Lung microvascular endothelial cell (primary cell): Measurements from ENCODE around the gene POU2AF1. TPM values are rescaled to one million over a fixed set of nuclear protein-coding genes. Genes with fewer than 3 reads are reported as not detected.

Experiments
- DNase-seq, 2 donors: peaks; one replicate each; pipeline versions ENCODE4 v3.0.0 to v3.0.0-alpha.2; 2010; ENCODE audit warnings: low read depth in 2 of 2
- total RNA-seq: library from RNA; depleted of rRNA; stranded (reverse); fragments of >200 nt; gene quantifications from 2 replicates; pipeline ENCODE4 v1.2.1, GENCODE V29; 2014

The POU2AF1 gene, protein sequence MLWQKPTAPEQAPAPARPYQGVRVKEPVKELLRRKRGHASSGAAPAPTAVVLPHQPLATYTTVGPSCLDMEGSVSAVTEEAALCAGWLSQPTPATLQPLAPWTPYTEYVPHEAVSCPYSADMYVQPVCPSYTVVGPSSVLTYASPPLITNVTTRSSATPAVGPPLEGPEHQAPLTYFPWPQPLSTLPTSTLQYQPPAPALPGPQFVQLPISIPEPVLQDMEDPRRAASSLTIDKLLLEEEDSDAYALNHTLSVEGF
- total RNA-seq = not detected in 2 replicates

DNA sequence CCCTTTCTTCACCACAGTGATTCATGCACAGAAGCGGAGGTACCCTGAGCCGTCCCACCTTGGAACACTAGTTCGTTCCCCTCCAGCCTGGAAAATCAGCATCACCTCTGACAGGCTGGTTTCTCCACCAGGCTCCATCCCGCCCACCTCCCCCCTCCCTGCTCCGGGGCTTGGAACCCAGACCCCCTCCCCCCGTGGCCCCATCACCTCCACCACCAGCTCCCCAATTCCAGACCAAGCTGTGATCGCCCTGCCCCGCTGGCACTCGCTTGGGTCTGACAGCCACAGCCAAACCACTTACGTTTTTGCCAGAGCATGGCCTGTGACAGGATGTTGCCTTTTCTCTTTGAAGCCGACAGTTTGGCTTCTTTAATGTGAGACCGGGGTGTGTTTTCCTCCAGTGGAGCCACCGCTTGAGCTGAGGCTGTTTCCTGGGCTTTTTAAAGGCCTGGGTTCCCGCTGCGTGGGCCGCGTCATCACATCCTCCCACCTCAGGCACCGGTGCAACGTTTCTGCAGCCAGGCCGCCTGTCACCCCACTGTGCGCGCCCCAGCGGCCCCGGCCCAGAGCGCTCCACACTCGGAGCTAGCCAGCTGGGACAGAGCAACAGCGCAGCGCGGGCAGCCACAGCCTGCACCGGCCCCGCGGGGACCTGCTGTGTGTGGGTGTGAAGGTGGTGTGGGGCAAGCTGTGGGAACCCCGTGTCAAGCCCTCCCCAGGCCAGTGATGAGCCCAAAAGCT lies at the start of gene POU2AF1:
TSS of gene POU2AF1 (minus strand) at position 415 of the 741 bp plus-strand sequence. CDS start at position 317, 98 bp downstream.
- no peak for DNase-seq

DNA sequence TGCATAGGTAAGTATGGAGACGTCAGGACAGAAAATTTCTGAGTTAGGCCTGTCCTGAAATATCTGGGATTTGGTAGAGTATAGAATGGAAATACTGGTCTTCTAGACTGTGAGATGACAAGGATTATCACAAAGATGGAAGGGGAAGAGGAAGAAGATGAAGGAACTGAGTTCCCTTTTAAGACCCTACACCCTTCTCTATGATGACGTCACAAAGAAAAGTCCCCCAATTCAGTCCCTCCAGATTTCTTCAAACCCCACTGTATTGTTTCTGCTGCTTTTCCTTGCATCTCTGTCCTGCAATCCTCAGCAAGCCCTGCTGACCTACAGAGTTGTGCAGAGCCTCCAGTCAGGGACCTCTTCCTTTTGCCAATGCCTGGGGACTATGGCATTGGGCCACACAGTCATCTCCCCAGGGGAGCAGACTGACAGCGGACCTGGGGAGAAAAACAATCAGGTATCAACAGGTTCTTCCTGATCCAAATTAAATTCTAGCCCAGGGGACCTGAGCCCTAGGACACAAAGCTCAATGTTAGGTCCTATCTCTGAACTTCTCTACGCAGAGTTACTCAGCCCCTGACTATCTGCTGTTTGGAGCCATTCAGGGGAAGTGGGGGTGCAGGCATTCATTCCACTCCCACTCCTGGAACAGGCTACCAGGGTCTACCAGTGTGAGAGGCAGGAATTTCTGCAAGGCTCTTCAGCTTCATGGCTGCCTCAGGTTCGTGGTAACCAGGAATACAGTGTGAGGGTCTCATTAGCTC lies 49.2 kb upstream of the POU2AF1 start:
- no peak for DNase-seq

DNA sequence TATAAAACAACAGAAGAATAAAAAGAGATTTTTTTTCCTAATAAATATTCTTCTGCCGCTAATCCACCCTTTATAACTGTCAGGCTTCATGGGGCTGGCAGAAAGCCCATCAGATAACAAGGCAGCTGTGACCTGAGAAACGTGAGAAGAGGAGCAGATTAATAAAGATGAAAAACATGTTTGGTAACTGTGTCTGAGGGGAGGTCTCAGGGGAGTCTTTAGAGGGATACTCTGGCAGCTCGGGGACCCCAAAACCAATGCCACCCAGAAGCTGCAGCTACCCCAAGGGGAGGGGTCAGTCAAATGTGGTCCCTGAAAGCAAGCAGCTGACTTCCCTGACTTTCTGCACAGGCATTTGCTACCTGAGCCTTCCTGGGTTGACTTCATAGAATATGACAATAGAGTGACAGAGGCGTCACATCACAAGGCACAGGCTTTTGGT lies 48.4 kb upstream of the POU2AF1 start:
- peak; percentile 24 to 26 for DNase-seq

DNA sequence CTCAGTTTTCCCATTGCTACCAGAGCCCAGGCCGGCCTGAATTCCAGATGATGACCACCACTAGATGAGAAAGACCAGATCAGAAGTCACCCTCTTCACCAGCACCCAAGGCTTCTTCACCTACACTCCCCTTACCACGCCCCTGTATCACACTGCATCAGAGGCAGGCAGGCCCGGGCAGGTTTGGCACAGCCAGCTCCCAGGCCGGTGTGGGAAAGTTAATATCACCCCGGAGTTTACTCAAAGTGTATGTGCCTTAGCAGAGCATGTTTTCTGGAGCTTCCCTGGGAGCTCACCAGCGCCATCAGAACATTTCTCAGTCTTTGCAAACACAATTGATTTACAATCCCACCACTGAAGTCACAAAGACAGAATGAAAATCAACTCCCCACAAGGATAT lies 47.5 kb upstream of the POU2AF1 start:
- no peak for DNase-seq

DNA sequence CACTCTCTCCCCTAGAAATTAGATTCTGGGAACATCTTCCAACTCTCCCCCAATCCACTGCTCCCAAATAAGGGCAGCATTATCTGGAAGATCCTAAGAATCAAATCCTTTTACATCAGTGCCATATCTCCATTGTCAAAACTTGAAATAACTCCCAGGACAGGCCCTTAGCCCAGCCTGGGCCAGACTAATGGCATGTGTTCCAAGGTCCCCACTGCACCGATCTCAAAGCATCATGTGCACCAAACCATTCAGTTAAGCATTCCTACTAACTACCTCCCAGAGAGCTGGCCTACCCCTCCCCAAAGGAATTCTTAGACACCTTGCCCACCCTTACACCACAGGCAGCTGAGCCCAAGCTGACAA lies 44.2 kb upstream of the POU2AF1 start:
- no peak for DNase-seq

DNA sequence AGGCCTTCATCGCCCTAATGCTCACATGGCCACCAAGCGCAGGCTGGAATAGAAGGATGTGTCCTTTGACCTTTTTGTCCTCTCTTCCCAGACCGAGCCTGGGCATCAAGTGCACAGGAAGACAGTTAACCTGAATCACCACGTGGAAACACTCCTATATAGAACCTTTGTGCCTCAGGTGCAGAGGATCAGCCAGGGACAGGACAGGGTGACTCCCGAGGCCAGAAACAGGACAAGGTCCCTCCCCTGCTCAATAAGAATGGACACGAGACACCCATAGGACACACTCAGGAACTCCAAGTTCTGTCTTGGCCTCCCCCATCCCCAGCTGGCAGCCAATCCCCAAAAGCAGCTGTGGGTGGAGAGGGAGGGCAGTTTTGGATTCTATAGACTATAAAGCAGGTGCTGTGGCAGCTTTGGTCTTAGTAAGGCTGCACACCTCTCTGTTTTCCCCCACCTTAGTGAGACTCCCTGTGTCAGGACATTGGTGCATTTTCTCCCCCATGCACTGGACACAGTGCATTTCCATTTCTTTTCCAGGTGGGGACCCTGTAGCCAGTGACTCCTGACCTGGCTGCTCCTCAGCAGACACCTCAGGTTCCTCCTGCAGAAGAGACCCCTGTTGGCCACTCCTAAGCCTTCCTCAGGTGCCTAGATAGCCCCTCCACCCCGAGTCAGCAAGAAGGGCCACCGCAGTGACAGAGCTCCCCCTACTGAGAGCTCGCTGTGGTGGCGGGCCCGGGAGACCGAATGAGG lies 43.6 kb upstream of the POU2AF1 start:
- DNase-seq = peak; percentile 22 to 46

DNA sequence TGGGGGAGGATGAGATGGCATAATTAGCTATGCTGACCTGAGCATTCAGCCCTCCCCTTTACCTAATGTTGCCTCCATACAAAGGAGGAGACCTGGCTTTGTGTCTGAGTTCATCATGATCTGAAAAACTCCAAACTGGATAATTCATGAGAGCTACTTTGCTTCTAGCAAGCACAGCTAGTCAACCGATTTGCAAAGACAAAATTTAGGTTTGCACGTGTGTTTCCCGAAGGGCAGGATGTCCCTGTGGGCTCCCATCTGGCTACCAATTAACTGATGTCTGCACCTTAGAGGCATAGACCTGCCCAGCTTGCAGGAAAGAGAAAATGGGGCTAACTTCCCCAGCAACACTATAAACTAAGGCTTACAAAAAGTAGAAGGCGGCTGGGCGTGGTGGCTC lies 42.2 kb upstream of the POU2AF1 start:
- DNase-seq = no peak

DNA sequence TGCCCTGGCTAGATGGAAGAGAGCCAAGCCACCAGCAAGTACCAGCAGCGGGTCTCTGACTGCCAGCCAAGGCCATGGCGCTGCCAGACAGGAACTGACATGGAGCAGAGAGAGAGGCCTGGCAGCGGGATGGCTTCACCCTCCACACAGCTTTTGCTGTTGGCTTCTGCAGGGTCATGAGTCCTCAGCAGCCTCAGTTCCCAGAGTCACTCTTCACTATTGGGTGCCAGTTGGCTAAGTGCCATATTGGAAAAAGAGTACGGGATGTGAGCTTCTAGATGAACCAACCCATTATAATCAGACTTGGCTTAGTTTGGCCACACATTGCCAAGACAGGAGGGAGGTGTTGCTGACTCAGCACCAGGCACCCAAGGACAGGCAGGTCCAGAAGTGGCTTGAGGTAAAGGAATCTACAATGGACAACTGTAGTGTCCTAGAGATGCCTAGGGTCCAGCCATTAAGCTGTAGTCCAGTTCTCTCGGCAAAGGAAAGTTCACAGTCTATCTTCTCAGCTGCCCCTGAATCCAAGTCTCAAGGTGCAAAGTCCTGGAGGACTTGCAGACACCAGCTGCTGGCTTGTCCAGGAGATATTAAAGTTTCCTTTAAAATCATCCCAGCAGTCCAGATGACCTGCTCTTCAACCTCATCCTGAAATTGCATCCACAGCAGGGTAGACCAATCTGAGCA lies 40.7 kb upstream of the POU2AF1 start:
- DNase-seq = no peak

DNA sequence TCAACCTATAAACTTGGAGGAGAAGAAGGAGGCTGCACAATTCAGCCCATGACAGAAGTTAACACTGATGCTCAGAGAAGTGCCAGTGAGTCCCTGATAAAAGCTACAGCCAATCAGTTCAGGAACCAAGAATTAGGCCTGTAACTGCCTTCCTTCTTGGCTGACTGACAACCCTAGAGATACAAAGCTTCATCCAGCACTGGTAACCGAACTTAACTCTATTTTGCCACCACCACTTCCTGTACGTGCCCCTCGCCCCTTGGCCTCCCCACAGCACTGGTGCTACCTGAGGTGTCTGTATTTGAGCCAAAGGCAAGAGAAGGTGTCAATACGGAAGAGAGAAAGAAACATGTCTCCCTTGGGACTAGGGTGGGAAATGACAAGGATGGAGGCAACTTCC lies 40.1 kb upstream of the POU2AF1 start:
- no peak for DNase-seq

DNA sequence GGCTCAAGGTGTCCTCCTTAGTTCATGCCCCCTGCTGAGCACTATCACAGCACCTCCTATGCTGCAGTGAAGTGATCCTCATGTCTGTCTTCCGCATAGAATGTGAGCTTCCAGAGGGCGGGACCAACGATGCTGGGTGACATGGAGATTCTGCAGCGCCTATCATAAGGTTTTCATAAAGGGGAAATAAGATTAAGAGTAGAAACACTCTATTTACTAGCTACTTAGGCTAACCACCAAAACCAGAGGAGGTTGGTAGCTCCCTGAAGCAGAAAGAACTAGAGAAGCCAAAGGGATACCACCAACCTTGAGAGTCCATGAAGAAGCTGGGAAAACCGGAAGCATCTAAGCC lies 39.3 kb upstream of the POU2AF1 start:
- no peak for DNase-seq

DNA sequence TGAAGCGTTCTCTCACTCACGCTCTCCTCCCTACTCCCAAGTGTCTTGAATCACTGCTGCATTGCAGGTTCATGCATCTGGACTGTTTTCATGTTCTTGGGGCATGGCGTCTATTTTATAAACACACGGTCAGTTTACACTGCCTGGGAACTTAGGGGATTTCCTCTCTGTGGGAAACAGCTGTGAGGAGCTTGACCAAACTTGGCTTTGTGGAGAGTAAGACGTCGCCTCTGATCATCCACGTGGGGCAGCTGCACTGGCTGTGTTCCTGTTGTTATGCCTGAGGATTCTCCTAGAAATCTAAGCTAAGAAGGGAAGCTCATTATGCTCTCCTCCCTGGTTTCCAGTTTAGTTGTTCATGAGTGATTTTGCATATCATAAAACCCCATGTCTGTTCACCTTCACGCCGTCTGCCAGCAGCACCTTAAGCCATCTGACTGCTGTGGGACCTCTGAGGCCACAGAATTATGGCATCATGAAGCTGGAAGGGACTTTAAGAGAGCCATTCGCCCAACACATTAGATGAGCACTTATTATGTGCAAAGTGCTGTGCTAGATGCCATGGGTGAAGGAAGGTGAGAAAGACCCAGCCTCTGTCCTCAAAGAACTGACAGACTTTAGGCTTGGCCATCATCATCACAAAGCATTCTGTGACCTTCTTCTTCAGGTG lies 38.8 kb upstream of the POU2AF1 start:
- peak; percentile 3 to 72 for DNase-seq

DNA sequence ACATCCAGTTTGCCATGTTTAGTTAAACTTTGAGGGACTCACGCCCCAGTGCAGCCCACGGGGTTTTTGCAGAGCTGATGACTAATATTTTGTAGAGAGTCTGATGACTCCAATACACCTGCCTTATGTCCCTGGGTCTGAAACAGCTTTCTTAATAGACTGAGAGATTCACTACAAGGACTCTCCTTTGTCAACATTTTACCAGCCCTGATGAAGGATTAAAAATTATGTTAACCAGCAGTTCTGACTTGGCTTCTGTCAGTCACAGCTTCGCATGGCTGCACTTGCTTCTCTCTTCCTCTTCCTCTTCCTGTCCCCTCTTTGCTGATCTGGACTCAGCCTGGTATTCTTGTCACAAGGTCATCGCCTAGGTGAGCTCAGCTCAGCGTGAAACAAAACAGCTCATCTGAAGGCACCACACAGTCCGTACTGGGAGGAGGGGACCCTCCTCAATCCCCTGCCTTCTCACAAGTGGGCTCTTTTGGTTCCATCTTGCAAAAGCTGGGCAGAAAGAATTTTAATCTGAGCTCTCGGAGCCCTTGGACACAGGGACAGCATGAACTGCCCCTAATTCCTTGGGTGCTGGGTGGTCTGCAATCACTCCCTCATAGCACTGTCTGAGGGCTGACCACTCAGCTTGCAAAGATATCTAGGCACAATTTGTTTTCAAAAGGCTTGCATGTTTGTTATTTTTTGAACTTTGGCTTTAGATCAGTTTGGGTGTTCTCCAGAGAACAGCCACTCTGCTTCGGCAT lies 38.1 kb upstream of the POU2AF1 start:
- peak in 1 of 2 donors; percentile 3 for DNase-seq

DNA sequence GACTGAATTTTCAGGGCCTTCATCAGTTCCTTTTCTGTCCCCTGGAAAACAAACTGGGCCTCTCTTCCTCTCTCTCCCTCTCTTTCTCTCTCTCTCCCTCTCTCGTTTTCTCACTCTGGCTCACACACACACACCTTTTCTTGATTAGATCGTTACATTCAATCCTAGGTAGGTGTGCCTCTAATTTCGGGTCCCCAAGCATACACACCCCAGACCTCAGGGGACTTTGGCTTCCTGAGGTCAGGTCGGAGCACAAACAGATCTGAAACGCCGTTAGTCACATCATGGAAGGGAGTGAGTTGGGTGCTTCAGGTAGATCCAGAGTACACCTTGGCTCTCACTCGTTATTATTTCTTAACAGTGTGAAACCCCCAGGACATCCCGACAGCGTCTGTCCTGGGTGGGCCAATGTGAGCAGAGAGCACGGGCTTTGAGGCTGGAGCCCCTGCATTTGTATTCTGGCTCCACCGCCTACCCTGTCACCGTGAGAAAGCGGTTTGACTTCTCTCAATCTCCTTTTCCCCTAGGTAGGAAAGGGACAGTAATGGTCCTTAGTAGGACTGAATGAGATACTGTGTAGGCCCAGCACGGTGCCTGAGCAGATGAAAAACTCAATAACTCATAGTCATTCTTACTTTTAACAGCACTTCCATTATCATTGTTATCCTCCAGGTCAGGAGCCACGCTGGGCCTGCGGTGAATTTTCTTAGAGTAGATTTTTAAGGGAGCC lies 37.3 kb upstream of the POU2AF1 start:
- DNase-seq = no peak

DNA sequence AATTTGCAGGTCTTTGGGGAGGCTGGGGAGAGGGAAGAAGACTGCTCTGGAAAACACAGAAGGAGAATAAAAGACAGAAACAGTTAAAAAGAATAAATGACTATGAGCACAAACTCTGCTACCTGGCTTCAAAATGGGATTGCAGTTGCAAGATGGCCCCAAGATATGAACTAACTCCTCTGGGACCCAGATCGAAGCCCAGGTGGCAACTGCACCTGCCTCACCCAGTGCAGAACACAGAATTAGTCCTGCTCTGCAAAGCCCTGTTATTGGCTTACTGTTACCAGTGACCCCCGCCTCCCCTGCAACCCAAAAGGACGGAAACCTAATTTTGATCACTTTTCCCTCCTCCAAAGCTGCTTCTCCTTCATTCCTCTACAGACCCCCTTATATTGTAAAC lies 35.9 kb upstream of the POU2AF1 start:
- DNase-seq = no peak

DNA sequence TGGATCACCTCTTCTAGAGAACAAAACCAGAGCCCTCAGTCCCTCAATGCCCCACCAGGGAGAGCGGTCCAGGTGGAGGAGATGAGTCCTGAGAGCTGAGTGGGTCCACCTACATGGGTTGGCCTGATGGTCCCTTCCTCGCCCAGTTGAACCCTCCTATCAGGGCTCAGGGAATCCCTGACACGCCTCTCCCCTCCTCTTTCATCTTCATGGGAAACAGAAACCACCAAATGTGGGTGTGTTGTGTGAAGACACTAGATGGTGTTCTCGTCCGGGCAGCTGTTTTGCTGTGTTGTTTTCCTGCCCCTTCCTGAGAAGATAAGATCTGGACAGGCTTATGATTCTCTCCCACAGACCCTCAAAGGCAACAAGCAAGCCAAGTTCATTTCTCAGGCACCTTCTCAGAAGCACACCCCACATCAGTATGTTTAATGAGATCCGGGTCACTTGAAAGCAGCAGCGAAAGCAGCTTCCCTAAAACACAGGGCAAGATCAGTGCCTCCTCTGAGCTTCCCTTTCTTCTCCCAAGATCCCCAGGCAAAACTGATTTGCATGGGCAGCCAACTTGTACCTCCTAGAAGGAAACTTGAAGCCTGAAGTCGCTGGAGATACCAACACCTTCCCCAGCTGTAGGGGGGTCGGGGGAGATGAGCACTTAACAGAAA lies 35.3 kb upstream of the POU2AF1 start:
- no peak for DNase-seq

DNA sequence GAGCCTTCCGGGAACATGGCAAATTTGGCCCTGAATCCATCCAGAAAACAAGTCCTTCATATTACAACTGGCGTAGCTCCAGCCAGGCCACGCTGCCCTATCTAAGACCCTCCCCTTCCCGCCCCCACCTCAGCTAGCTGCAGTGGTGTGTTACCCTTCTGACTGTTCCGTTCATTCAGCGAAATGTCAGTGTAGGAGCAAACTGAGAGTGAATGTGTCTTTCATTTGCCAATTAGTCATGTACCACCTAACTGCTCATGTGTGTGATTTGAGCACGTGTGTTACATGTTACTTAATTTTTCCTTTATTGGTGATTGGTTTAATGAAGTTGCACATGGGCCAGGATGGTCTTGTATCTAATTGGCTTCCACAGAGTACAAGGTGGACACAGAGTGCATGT lies 34.8 kb upstream of the POU2AF1 start:
- no peak for DNase-seq

DNA sequence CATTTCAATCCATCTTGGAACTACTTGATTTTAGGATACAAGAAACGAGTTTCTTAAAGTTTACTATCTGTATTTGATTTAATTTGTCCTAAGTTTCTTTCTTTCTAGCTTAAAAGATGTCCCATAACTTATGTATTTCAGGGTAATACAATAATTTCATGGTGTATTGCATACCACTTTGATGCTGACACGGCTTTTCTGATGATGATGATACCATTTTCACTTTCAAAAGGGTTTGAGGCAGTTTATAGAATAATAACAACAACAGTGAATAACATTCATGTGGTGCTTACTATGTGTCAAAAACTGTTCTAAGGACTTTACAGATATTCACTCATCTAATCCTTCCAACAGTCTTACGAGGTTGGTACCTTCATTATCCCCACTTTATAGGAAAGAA lies 33.2 kb upstream of the POU2AF1 start:
- DNase-seq = no peak

DNA sequence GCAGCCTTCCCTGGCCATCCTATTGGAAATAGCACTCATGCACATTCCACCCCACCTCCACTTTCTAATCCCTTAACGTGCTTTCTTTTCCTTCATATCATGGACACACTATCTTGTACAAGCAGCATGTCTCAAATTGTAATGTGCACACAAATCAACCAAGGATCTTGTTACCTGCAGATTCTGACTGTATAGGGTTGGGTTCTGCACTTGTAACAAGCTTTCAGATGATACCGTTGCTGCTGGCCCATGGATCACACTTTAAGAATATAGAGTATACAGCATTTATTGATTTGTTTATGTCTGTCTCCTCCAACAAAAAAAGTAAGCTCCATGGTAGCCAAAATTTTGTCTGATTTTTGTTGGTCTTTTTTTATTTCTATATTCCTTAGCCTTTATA lies 32.4 kb upstream of the POU2AF1 start:
- DNase-seq = no peak

DNA sequence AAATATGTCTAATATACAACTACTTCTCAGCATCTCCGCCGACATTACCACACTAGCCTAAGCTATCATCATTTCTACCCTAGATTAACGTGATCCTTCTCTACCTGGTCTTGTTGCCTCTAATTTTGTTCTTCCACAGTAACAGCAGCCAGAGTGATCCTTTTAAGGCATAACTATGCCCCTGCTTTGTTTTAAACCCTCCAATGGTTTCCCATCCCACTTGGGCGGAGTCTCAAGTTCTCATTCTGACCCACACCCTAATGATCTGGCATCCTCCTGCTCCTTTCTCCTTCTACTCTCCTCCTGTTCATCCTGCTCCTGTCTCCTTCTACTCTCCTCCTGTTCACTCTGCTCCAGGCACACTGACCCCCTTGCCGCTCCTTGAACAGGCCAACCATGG lies 31.9 kb upstream of the POU2AF1 start:
- DNase-seq = no peak
